ENCODE results near the gene PIEZO1. TPM values are rescaled to one million over a fixed set of nuclear protein-coding genes. Genes with fewer than 3 reads are reported as not detected.

Gene PIEZO1
- total and polyA plus RNA-seq, 2 donors (not counting 1 experiment from before 2014, with no cell fraction given) = 108 to 331 TPM

- H3K9me3 Mint-ChIP-seq (ENCODE audit: insufficient read depth) = no peaks in the 10 kb centered on the region
Measured at GRCh38 chr16:88781140-88782077, 3.6 kb downstream of the PIEZO1 start.

More at GRCh38 chr16:88781140-88782077, 3.6 kb downstream of the PIEZO1 start:
- TF ChIP-seq CTCF (IDR thresholded peaks at IDR 0.05) (no peak), EZH2 (IDR thresholded peaks at IDR 0.05; ENCODE audit: borderline replicate concordance, insufficient read depth, low read depth, low read length, poor library complexity, severe bottlenecking) (no peak)
- H3K9ac ChIP-seq (ENCODE audit: low read length) = peak overlapping the region; percentile 45
- peaks cover 48% of the 10 kb centered on the region for H3K79me2 ChIP-seq (ENCODE audit: control insufficient read depth, insufficient read depth, low read length)
- H3K4me3 ChIP-seq (ENCODE audit: control extremely low read depth in 1 of 5, extremely low read depth in 1 of 5, insufficient read depth in 1 of 5, low read depth in 2 of 5, low read length in 4 of 5) = peak overlapping the region in 4 of 5 experiments; percentile 2 to 71 (median 16)
- no peaks in the 10 kb centered on the region for H3K27me3 ChIP-seq (replicated peaks in 1 of 4; ENCODE audit: control extremely low read depth in 1 of 4, control insufficient read depth in 3 of 4, insufficient read depth in 4 of 4, low read length in 3 of 4)
- ChIA-PET CTCF (interaction anchor here (0.8 to 9.9 kb wide), 15 partner anchors 12 to 434 kb away, joined by 3 to 138 read pairs (median 5); partner anchors contain the start of genes APRT, CDT1 and TRAPPC2L), POLR2A (interaction anchor here (0.6 to 2.1 kb wide), 12 partner anchors 9 to 431 kb away, joined by 3 to 7 read pairs (median 4); partner anchors contain the start of gene APRT)
- peak overlapping the region; percentile 95 for H3K4me2 ChIP-seq (replicated peaks; ENCODE audit: low read depth, low read length, poor library complexity, severe bottlenecking)
- H3K27ac ChIP-seq (ENCODE audit: low read length in 2 of 2) = peak overlapping the region; percentile 72 to 77
- DNase-seq = peak; percentile 78
- peak overlapping the region; percentile 73 for H3K4me3 Mint-ChIP-seq
- ATAC-seq (ENCODE audit: low read depth) = peak; percentile 56
- intact Hi-C loops (cut with micrococcal nuclease) = loop anchor here (1.0 to 10.0 kb wide), 4 partner anchors 12 to 327 kb away; partner anchors contain the start of genes IL17C, ZC3H18 and ZFPM1
- peaks cover 55% of the 10 kb centered on the region for H4K20me1 ChIP-seq (ENCODE audit: control insufficient read depth, insufficient read depth, low read length, poor library complexity, severe bottlenecking)
- H3K4me1 ChIP-seq (ENCODE audit: control insufficient read depth in 2 of 2, insufficient read depth in 2 of 2, low read length in 2 of 2) = peaks cover 54 to 68% of the 10 kb centered on the region in 2 donors
- H3K27me3 Mint-ChIP-seq = no peaks in the 10 kb centered on the region
- peak overlapping the region; percentile 28 for H2AFZ ChIP-seq (ENCODE audit: insufficient read depth, low read depth, low read length, poor library complexity, severe bottlenecking)
- H3K9me3 ChIP-seq (ENCODE audit: control extremely low read depth in 1 of 3, control insufficient read depth in 2 of 3, insufficient read depth in 1 of 3, low read length in 2 of 3) = no peaks in the 10 kb centered on the region
- peaks cover 0 to 8% of the 10 kb centered on the region in 2 experiments for H3K36me3 ChIP-seq (replicated peaks in 1 of 2; ENCODE audit: control extremely low read depth in 1 of 2, control insufficient read depth in 1 of 2, extremely low read depth in 1 of 2, insufficient read depth in 2 of 2, low read length in 1 of 2)
- H3K27ac Mint-ChIP-seq = peak overlapping the region; percentile 84
- H3K4me1 Mint-ChIP-seq = peaks cover 57% of the 10 kb centered on the region
- 17% methylated on average over 28 of the region's 28 CpGs for WGBS (ENCODE audit: insufficient coverage)

Measured in B cell (primary cell).